Lower leg skin (tissue), 4 donors: ENCODE results near the gene AOPEP. TPM values are rescaled to one million over a fixed set of nuclear protein-coding genes. Genes with fewer than 3 reads are reported as not detected.

Source experiments
- DNase-seq, 2 donors: peaks; one replicate each; pipeline ENCODE4 v3.0.0-alpha.2; 2019; ENCODE audit warnings: low spot score in 2 of 2
- H3K4me3 ChIP-seq: fragments of 200-600 bp; sonication (generic); 2 replicates; pipeline ENCODE4 v1.5.1; 2017; ENCODE audit warnings: mild to moderate bottlenecking, low read depth; ENCODE audit not compliant: poor library complexity, severe bottlenecking
- POLR2A ChIP-seq, 2 donors: fragments of 450-650 bp; IDR thresholded peaks; one replicate each; pipeline ENCODE4 v1.6.1; 2016 to 2017; ENCODE audit warnings: antibody characterized with exemption in 2 of 2, mild to moderate bottlenecking in 1 of 2, moderate library complexity in 1 of 2
- WGBS, 2 donors: methylation state at CpG; one replicate each; pipeline ENCODE4 v1.1.5; 2018; 5-methylcytosine and 5-hydroxymethylcytosine counted together
- intact Hi-C: fragments of 100-400 bp; cut with DNase I; formaldehyde crosslinking; loops from one replicate; pipeline ENCODE4 v1.15.0; 2023; ENCODE audit warnings: low total_unique reads
- total RNA-seq, 4 donors: library from RNA; depleted of rRNA; stranded (reverse); fragments of >200 nt; gene quantifications; one replicate each; pipeline ENCODE4 v1.1.0, GENCODE V29; 2016
- TF ChIP-seq, protein P1 (sequence below), 3 donors: fragments of 450-650 bp; IDR thresholded peaks; one replicate each; pipeline ENCODE4 v1.5.1; 2016; ENCODE audit warnings: antibody characterized with exemption in 3 of 3, mild to moderate bottlenecking in 3 of 3, moderate library complexity in 2 of 3

Gene AOPEP
- total RNA-seq, 4 donors from 2014 or later: 66.3 to 136 (median 118) TPM

DNA sequence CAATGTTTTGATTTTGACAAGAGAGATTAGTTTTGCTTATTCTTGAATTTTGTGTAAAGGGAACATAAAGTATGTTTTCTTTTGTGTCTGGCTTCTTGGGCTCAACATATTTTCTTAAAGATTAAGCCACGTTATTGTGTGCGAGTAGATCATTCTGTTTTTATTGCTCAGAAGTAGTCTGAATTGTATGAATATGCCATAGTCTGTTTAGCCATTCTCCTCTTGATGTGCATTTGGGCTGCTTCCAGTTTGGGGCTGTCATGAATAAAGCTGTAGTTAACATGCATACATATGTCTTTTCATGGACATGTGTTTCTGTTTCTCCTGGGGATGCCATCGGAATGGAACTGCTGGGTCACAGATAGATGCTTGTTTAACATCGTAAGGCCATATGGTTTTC is 392.1 kb downstream of the AOPEP start:
- no peak overlapping the region for H3K4me3 ChIP-seq
- WGBS, 2 donors: 82 to 86% methylated on average over 4 of the region's 4 CpGs
- TF ChIP-seq, protein P1, sequence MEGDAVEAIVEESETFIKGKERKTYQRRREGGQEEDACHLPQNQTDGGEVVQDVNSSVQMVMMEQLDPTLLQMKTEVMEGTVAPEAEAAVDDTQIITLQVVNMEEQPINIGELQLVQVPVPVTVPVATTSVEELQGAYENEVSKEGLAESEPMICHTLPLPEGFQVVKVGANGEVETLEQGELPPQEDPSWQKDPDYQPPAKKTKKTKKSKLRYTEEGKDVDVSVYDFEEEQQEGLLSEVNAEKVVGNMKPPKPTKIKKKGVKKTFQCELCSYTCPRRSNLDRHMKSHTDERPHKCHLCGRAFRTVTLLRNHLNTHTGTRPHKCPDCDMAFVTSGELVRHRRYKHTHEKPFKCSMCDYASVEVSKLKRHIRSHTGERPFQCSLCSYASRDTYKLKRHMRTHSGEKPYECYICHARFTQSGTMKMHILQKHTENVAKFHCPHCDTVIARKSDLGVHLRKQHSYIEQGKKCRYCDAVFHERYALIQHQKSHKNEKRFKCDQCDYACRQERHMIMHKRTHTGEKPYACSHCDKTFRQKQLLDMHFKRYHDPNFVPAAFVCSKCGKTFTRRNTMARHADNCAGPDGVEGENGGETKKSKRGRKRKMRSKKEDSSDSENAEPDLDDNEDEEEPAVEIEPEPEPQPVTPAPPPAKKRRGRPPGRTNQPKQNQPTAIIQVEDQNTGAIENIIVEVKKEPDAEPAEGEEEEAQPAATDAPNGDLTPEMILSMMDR (IDR thresholded peaks at IDR 0.05): no peak
- TF ChIP-seq POLR2A (IDR thresholded peaks at IDR 0.05): no peak
- peak in 1 of 2 donors; percentile 43 for DNase-seq
- intact Hi-C loops: no loop called here

DNA sequence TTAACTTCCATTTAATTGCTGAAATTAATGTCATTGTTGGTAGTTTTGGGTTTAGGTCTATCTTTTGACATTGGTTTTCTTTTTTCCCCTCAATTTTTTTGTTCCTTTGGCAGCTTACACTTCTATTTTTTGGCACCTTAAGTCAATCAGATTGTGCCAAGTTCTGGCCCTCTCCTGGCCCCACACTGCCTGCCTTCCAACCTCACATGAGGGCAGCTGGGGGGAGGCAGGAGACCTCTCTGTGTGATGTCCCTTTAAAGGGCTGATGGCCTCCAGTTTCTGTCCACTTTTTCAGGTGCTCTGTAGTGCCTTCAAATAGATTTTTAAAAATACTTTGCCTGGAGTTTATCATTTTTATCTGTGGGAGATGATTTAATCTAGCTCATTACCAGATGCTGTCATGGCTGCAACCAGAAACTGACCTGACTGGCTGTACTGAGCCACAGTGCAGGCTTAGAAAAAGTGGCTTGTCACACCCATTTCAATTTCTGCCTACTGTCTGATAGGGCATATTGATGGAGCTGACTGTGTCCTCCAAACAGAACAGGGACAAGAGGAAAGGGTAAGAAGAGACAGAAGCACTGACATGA is 394.4 kb downstream of the AOPEP start:
- intact Hi-C loops: loop anchor here (2.0 kb wide), 1 partner anchor 334 kb away; no protein-coding TSS in a partner anchor
- no peak overlapping the region for H3K4me3 ChIP-seq
- no peak for TF ChIP-seq POLR2A (IDR thresholded peaks at IDR 0.05)
- TF ChIP-seq, protein P1 (IDR thresholded peaks at IDR 0.05): no peak
- peak in 1 of 2 donors; percentile 74 for DNase-seq

DNA sequence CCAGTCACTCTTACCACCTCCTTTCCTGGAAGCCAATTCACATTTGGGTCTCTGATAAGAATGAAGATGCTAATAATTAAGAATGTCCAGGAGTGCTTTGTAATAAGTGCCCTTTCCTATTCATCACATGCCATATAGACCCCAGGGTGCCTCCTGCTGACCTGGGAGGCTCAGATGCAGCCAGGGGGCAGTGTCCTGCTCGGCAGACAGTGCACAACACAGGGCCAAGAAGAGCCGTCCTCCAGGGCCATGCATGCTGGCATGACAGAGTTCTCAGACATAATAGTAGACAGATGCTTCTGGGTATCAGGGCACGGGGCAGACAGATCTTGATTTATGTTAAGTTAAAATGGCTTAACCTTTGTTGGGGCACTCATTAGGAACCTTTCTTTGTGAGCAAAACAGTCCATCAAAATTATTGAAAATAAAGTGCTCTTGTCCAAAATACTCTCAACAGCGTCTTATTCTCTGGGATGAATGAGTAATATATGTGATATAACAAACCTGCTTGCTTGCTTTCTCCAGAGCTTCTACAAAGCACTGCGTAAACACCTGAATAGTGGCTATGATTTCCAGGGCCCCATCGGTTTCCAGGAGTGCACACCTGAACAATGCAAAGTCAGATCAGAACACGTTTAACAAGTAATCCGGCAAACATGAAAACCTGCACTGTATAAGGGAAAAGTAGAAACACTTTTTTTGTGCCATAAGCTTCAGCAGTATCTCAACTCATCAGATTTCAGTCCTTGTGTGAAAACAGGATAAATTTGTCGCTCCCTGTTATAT is 398.3 kb downstream of the AOPEP start:
- DNase-seq: no peak
- TF ChIP-seq, protein P1 (IDR thresholded peaks at IDR 0.05): no peak
- WGBS, 2 donors: 51% methylated on average over 9 of the region's 9 CpGs
- no peak overlapping the region for H3K4me3 ChIP-seq
- intact Hi-C loops: loop anchor here (5.0 kb wide), 1 partner anchor 442 kb away; no protein-coding TSS in a partner anchor

DNA sequence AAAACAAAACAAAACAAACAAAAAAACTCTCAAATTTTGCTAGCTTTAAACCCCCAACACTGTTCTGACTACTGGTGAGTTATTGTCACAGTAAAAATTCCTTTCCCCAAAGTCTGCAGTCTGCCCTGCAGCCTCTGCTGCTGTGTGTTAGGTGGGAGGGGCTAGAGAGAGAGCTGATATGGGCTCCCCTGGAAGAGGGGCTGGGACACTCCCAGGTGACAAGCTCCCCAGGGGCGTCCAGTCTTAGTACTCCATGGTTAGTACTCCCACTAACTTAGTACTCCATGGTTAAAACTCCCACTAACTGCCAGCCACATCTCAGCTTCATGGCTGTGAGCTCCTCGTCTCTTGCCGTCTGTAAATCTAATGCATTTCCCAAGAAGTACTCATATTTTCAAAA is 399.2 kb downstream of the AOPEP start:
- H3K4me3 ChIP-seq: no peak overlapping the region
- TF ChIP-seq, protein P1 (IDR thresholded peaks at IDR 0.05): no peak
- TF ChIP-seq POLR2A (IDR thresholded peaks at IDR 0.05): no peak
- 74 to 77% methylated on average over 3 of the region's 3 CpGs for WGBS, 2 donors
- no peak for DNase-seq
- intact Hi-C loops: loop anchor here (2.0 to 5.0 kb wide), 2 partner anchors 343 to 443 kb away; no protein-coding TSS in a partner anchor

DNA sequence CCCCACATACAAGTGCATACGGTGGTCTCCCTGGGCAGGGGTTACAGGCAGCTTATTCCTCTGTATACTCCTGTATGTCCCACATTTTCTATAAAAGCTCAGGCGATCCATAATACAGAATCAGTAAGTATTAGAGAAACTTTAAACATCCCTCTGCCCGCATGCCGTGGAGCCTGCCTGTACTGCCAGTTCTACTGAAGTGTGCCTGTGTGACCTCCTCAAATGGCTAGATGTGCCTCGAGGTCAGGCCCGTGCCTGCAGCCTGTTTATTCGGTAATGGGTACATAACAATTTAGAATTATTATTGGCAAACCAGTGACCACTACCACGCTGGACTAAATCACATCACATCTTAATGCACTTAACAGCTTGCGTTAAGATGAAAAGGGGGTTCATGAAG is 400.2 kb downstream of the AOPEP start:
- intact Hi-C loops: loop anchor here (2.0 to 5.0 kb wide), 2 partner anchors 344 to 444 kb away; no protein-coding TSS in a partner anchor
- peak in 1 of 2 donors; percentile 72 for DNase-seq
- 70 to 73% methylated on average over 9 of the region's 9 CpGs for WGBS, 2 donors

More for the DNA sequence above, 400.2 kb downstream of the AOPEP start:
- no peak overlapping the region for H3K4me3 ChIP-seq
- TF ChIP-seq, protein P1 (IDR thresholded peaks at IDR 0.05): no peak
- TF ChIP-seq POLR2A (IDR thresholded peaks at IDR 0.05): no peak
